Testis (tissue), 3 donors: ENCODE results near the gene BLOC1S4. TPM values are rescaled to one million over a fixed set of nuclear protein-coding genes. Genes with fewer than 3 reads are reported as not detected.
A peak's percentile ranks its signal among the peaks of the same experiment; 100 is the strongest.

ENCODE experiments used
- DNase-seq: peaks from one replicate; pipeline ENCODE4 v3.0.0-alpha.2; 2019
- H3K27ac ChIP-seq, 2 donors: fragments of 200-600 bp; sonication (generic); one replicate each; pipeline ENCODE4 v1.5.1; 2019
- H3K27me3 ChIP-seq: fragments of 200-600 bp; sonication (generic); one replicate; pipeline ENCODE4 v1.5.1; 2019
- H3K36me3 ChIP-seq: fragments of 200-600 bp; sonication (generic); one replicate; pipeline ENCODE4 v1.5.1; 2017; ENCODE audit warnings: low read depth; ENCODE audit errors: missing control alignments
- H3K4me1 ChIP-seq: fragments of 200-600 bp; sonication (generic); one replicate; pipeline ENCODE4 v1.5.1; 2019
- H3K4me3 ChIP-seq, 2 donors: fragments of 200-600 bp; sonication (generic); one replicate each; pipeline ENCODE4 v1.5.1; 2017 to 2019
- H3K9me3 ChIP-seq: fragments of 200-600 bp; sonication (generic); one replicate; pipeline ENCODE4 v1.5.1; 2017
- CTCF ChIP-seq, 3 experiments: fragments of 450-650 bp in 2 of 3; fragments of 200-600 bp in 1 of 3; sonication (generic) in 1 of 3; IDR thresholded peaks; one replicate each; pipeline ENCODE4 v1.5.1; 2016 to 2019; ENCODE audit warnings: antibody characterized with exemption in 3 of 3, mild to moderate bottlenecking in 2 of 3, moderate library complexity in 1 of 3
- POLR2A ChIP-seq: fragments of 450-650 bp; IDR thresholded peaks from one replicate; pipeline ENCODE4 v1.6.1; 2017; ENCODE audit warnings: antibody characterized with exemption, mild to moderate bottlenecking, moderate library complexity
- WGBS, 2 donors: methylation state at CpG; one replicate each; pipeline ENCODE4 v1.1.5; 2018; 5-methylcytosine and 5-hydroxymethylcytosine counted together
- intact Hi-C: fragments of 100-400 bp; cut with DNase I; formaldehyde crosslinking; loops from one replicate; pipeline ENCODE4 v1.15.1; 2023; ENCODE audit warnings: low total_unique reads
- polyA plus RNA-seq: library from polyadenylated mRNA; stranded (reverse); fragments of 350-450 nt; fragmentation: Illumina TruSeq; extraction: RNeasy Lipid Tissue Mini Kit (QIAGEN cat#74804); gene quantifications from one replicate; pipeline ENCODE4 v1.2.3, GENCODE V29; 2014; ENCODE audit warnings: low read depth, low replicate concordance; ENCODE audit not compliant: insufficient read depth
- total RNA-seq, 2 donors: library from RNA; depleted of rRNA; stranded (reverse); fragments of >200 nt; gene quantifications; one replicate each; pipeline ENCODE4 v1.2.3, GENCODE V29; 2016

Gene BLOC1S4
- total and polyA plus RNA-seq, 3 donors from 2014 or later: 10.2 to 27.3 (median 21.3) TPM

- no peaks in the 10 kb centered on the region for H3K9me3 ChIP-seq
- DNase-seq: no peak
- intact Hi-C loops: no loop called here
- no peak overlapping the region for H3K4me3 ChIP-seq
- H3K4me1 ChIP-seq: peaks cover 17% of the 10 kb centered on the region
- H3K27me3 ChIP-seq: no peaks in the 10 kb centered on the region
- TF ChIP-seq CTCF (IDR thresholded peaks at IDR 0.05): no peak
- TF ChIP-seq POLR2A: no peak
- 81 to 89% methylated on average over 2 of the region's 2 CpGs for WGBS, 2 donors
- no peaks in the 10 kb centered on the region for H3K36me3 ChIP-seq
- H3K27ac ChIP-seq: no peak overlapping the region
These were observed 26.5 kb downstream of the BLOC1S4 start for GRCh38 chr4:6742507-6742906.

GRCh38 chr4:6742989-6743388, 27.0 kb downstream of the BLOC1S4 start:
- no peak for TF ChIP-seq POLR2A
- no peak for TF ChIP-seq CTCF (IDR thresholded peaks at IDR 0.05)
- Histone ChIP-seq H3K27ac (no peak overlapping the region), H3K9me3 (no peaks in the 10 kb centered on the region), H3K36me3 (no peaks in the 10 kb centered on the region), H3K4me3 (no peak overlapping the region), H3K4me1 (peaks cover 21% of the 10 kb centered on the region), H3K27me3 (no peaks in the 10 kb centered on the region)
- DNase-seq: no peak
- WGBS, 2 donors: 82 to 86% methylated on average over 11 of the region's 11 CpGs
- intact Hi-C loops: no loop called here

- DNase-seq: peak; percentile 70
- peaks cover 33% of the 10 kb centered on the region for H3K4me1 ChIP-seq
- no peak overlapping the region for H3K27ac ChIP-seq
- no peak overlapping the region for H3K4me3 ChIP-seq
- no peaks in the 10 kb centered on the region for H3K9me3 ChIP-seq
- no peak for TF ChIP-seq POLR2A
- no peak for TF ChIP-seq CTCF (IDR thresholded peaks at IDR 0.05)
- no peaks in the 10 kb centered on the region for H3K27me3 ChIP-seq
- H3K36me3 ChIP-seq: no peaks in the 10 kb centered on the region
- intact Hi-C loops: no loop called here
- WGBS, 2 donors: 40 to 51% methylated on average over 12 to 17 of the region's 20 CpGs
These were observed 30.8 kb downstream of the BLOC1S4 start for GRCh38 chr4:6746721-6747293.

- Histone ChIP-seq H3K4me1 (peaks cover 33% of the 10 kb centered on the region), H3K4me3 (no peak overlapping the region), H3K36me3 (no peaks in the 10 kb centered on the region), H3K27ac (no peak overlapping the region), H3K9me3 (no peaks in the 10 kb centered on the region), H3K27me3 (no peaks in the 10 kb centered on the region)
- DNase-seq: peak; percentile 66
- WGBS, 2 donors: 57 to 62% methylated on average over 7 to 11 of the region's 11 CpGs
- TF ChIP-seq CTCF (IDR thresholded peaks at IDR 0.05): no peak
- TF ChIP-seq POLR2A: no peak
- intact Hi-C loops: no loop called here
These were observed 31.5 kb downstream of the BLOC1S4 start for GRCh38 chr4:6747294-6748051.
